Muscle of back (tissue), 13 donors: Measurements from ENCODE around the gene AMT. TPM values are rescaled to one million over a fixed set of nuclear protein-coding genes. Genes with fewer than 3 reads are reported as not detected.

Experiments used
- DNase-seq, 3 donors: peaks; one replicate each; pipeline versions ENCODE4 v3.0.0 to v3.0.0-alpha.2; 2013
- long read RNA-seq, 9 donors: transcript quantifications; one replicate each; lab custom pipeline, GENCODE V29; 2026
- polyA plus RNA-seq, 10 donors: library from polyadenylated mRNA; unstranded; fragments of 120-200 nt; gene quantifications; one replicate each; pipeline ENCODE4 v1.2.1, GENCODE V29; 2013; ENCODE audit not compliant: insufficient read length in 10 of 10

Gene AMT
- polyA plus RNA-seq, result 10 to 100 TPM in 6 of 10 donors, 1 to 10 TPM in 4; 6.6 to 16.7 (median 10.1) TPM
- long read RNA-seq, donor 1, transcript AMT-235 (1 exons, 1,579 nt), result major isoform, 6 of 11 reads
- long read RNA-seq, donor 1, partial matches to known transcripts, result 0 of 11 reads
- long read RNA-seq, donor 1, other reads (novel, unspliced or antisense), result 0 of 11 reads
- long read RNA-seq, donor 2, full-length matches to known transcripts, result 4 of 4 reads
- long read RNA-seq, donor 2, partial matches to known transcripts, result 0 of 4 reads
- long read RNA-seq, donor 2, other reads (novel, unspliced or antisense), result 0 of 4 reads
- long read RNA-seq, donor 3, partial matches to known transcripts, result 0 of 3 reads
- long read RNA-seq, donor 3, other reads (novel, unspliced or antisense), result 0 of 3 reads
- long read RNA-seq, donor 4, partial matches to known transcripts, result 0 of 2 reads
- long read RNA-seq, donor 4, other reads (novel, unspliced or antisense), result 0 of 2 reads
- long read RNA-seq, donor 5, partial matches to known transcripts, result 0 of 5 reads
- long read RNA-seq, donor 5, other reads (novel, unspliced or antisense), result 0 of 5 reads
- long read RNA-seq, donor 6, partial matches to known transcripts, result 0 of 5 reads
- long read RNA-seq, donor 6, other reads (novel, unspliced or antisense), result 0 of 5 reads
- long read RNA-seq, donor 7, transcript AMT-217 (1 exons, 3,780 nt), result major isoform, 6 of 10 reads
- long read RNA-seq, donor 7, partial matches to known transcripts, result 0 of 10 reads
- long read RNA-seq, donor 7, other reads (novel, unspliced or antisense), result 0 of 10 reads
- long read RNA-seq, donor 8, full-length matches to known transcripts, result 2 of 2 reads
- long read RNA-seq, donor 8, partial matches to known transcripts, result 0 of 2 reads
- long read RNA-seq, donor 8, other reads (novel, unspliced or antisense), result 0 of 2 reads
- long read RNA-seq, donor 9, result 0 reads

- DNase-seq, result peak in 1 of 3 donors; percentile 66
These were observed at the start of gene AMT for GRCh38 chr3:49422379-49423248. TSS of gene AMT (minus strand) at chr3:49422473. CDS start at chr3:49422450, 23 bp downstream.

GRCh38 chr3:49470714-49471420, 48.6 kb upstream of the AMT start:
- peak in 2 of 3 donors; percentile 24 to 40 for DNase-seq

GRCh38 chr3:49469936-49470713, 47.9 kb upstream of the AMT start, which contains the start of gene DAG1:
TSS of gene DAG1 (plus strand) at chr3:49470267. CDS start at chr3:49510535, 40,268 bp downstream.
- peak; percentile 97 to 98 (median 98) for DNase-seq

- DNase-seq, result peak; percentile 90 to 95 (median 91)
These were observed 47.0 kb upstream of the AMT start for GRCh38 chr3:49469037-49469935.

GRCh38 chr3:49466085-49466484, 43.8 kb upstream of the AMT start:
- no peak for DNase-seq

- DNase-seq, result no peak
These were observed 43.2 kb upstream of the AMT start for GRCh38 chr3:49465270-49466034.

GRCh38 chr3:49462222-49462621, 39.9 kb upstream of the AMT start:
- DNase-seq, result no peak

- DNase-seq, result no peak
These were observed 39.3 kb upstream of the AMT start for GRCh38 chr3:49461443-49462171.

- no peak for DNase-seq
These were observed 38.7 kb upstream of the AMT start for GRCh38 chr3:49460956-49461355.

- DNase-seq, result no peak
These were observed 38.1 kb upstream of the AMT start for GRCh38 chr3:49460188-49460890.

GRCh38 chr3:49456466-49456865, 34.2 kb upstream of the AMT start:
- DNase-seq, result no peak

GRCh38 chr3:49454898-49455681, 32.8 kb upstream of the AMT start:
- DNase-seq, result peak in 2 of 3 donors; percentile 56 to 80

GRCh38 chr3:49454458-49454857, 32.2 kb upstream of the AMT start:
- DNase-seq, result no peak

- DNase-seq, result no peak
These were observed 31.3 kb upstream of the AMT start for GRCh38 chr3:49453621-49454020.

- no peak for DNase-seq
These were observed 23.1 kb upstream of the AMT start for GRCh38 chr3:49445391-49445790.

- no peak for DNase-seq
These were observed 12.5 kb upstream of the AMT start for GRCh38 chr3:49434731-49435130.
